HK-2 (cell line): ENCODE results near the gene TICAM2.

Experiments
- DNase-seq: peaks from one replicate; pipeline ENCODE4 v3.0.0-alpha.2; 2018; ENCODE audit not compliant: unreplicated experiment

The TICAM2 gene

GRCh38 chr5:115532517-115532916 lies 69.8 kb downstream of the TICAM2 start:
- DNase-seq: no peak

GRCh38 chr5:115531787-115532367 lies 70.4 kb downstream of the TICAM2 start:
- DNase-seq: no peak

GRCh38 chr5:115531380-115531779 lies 70.9 kb downstream of the TICAM2 start:
- DNase-seq: no peak

GRCh38 chr5:115530426-115530825 lies 71.9 kb downstream of the TICAM2 start:
- no peak for DNase-seq
